H1 (cell line): ENCODE data around the gene GDPD3. TPM values are rescaled to one million over a fixed set of nuclear protein-coding genes. Genes with fewer than 3 reads are reported as not detected.

Experiments
- CTCF ChIA-PET: fragments of 300-600 bp; sonication (Branson Sonifier 250); formaldehyde crosslinking; loops from one replicate; lab custom pipeline; 2021; ENCODE audit not compliant: partially characterized antibody; lab: Charles Lee
- POLR2A ChIA-PET: fragments of 300-600 bp; sonication (Branson Sonifier 250); formaldehyde crosslinking; loops from one replicate; lab custom pipeline; 2021; ENCODE audit warnings: inconsistent platforms; ENCODE audit not compliant: partially characterized antibody; lab: Charles Lee
- DNase-seq, 2 experiments: peaks; one replicate each; pipeline versions ENCODE4 v3.0.0 to v3.0.0-alpha.2; 2010 to 2022; ENCODE audit warnings: low spot score in 2 of 2, low read depth in 1 of 2, mixed read lengths in 1 of 2
- FAIRE-seq: peaks from 2 replicates; lab custom pipeline; 2011; peaks lifted over from hg19 to GRCh38; lab: Jason Lieb, UNC
- H2AFZ ChIP-seq: 2 replicates; pipeline ENCODE4 v1.8.1; 2012; ENCODE audit warnings: low read length, inconsistent platforms
- H2AK5ac ChIP-seq: 2 replicates; pipeline ENCODE4 v1.6.1; 2013; ENCODE audit warnings: low read depth, low read length
- H2BK120ac ChIP-seq: replicated peaks from 2 replicates; pipeline ENCODE3; 2013; ENCODE audit warnings: low read depth, low read length, inconsistent platforms
- H2BK12ac ChIP-seq: 2 replicates; pipeline ENCODE4 v1.6.1; 2013; ENCODE audit warnings: low read depth, low read length
- H2BK15ac ChIP-seq: 2 replicates; pipeline ENCODE4 v1.6.1; 2013; ENCODE audit warnings: low read length
- H2BK20ac ChIP-seq: 2 replicates; pipeline ENCODE4 v1.6.1; 2013; ENCODE audit warnings: low read length
- H2BK5ac ChIP-seq: 2 replicates; pipeline ENCODE4 v1.6.1; 2013; ENCODE audit warnings: low read depth, low read length
- H3K14ac ChIP-seq: 2 replicates; pipeline ENCODE4 v1.6.1; 2013; ENCODE audit warnings: inconsistent platforms; ENCODE audit not compliant: insufficient read length
- H3K18ac ChIP-seq: 2 replicates; pipeline ENCODE4 v1.6.1; 2013; ENCODE audit warnings: low read length; ENCODE audit errors: extremely low read depth
- H3K23ac ChIP-seq: 2 replicates; pipeline ENCODE4 v1.6.1; 2013; ENCODE audit warnings: inconsistent platforms; ENCODE audit not compliant: insufficient read length
- H3K23me2 ChIP-seq: 2 replicates; pipeline ENCODE4 v1.6.1; 2013; ENCODE audit warnings: low read depth, low read length
- H3K27ac ChIP-seq: 2 replicates; pipeline ENCODE4 v1.6.1; 2011; ENCODE audit warnings: low read depth, low read length, inconsistent platforms
- H3K27me3 ChIP-seq, 4 experiments: replicated peaks in 1 of 4; 1 replicate in 1 of 4; 2 replicates in 3 of 4; pipeline versions ENCODE4 v1.6.1 to v1.8.1; 2011 to 2013; ENCODE audit warnings: low read length in 3 of 4, mild to moderate bottlenecking in 3 of 4, inconsistent platforms in 2 of 4, mixed read lengths in 2 of 4, moderate library complexity in 1 of 4; ENCODE audit not compliant: control insufficient read depth in 3 of 4, insufficient read depth in 3 of 4; ENCODE audit errors: extremely low read depth in 1 of 4
- H3K36me3 ChIP-seq, 4 experiments: 2 replicates each; pipeline versions ENCODE4 v1.6.1 to v1.8.1; 2011 to 2013; ENCODE audit warnings: mild to moderate bottlenecking in 4 of 4, low read length in 3 of 4, moderate library complexity in 2 of 4, control low read depth in 1 of 4, inconsistent platforms in 1 of 4; ENCODE audit not compliant: insufficient read depth in 4 of 4, control insufficient read depth in 2 of 4
- H3K4ac ChIP-seq: replicated peaks from 2 replicates; pipeline ENCODE3; 2013; ENCODE audit warnings: low read length, low read depth, mixed read lengths, inconsistent platforms; ENCODE audit not compliant: insufficient read length
- H3K4me1 ChIP-seq, 4 experiments: replicated peaks in 1 of 4; 1 replicate in 1 of 4; 2 replicates in 3 of 4; pipeline versions ENCODE4 v1.6.1 to v1.8.1; 2011 to 2013; ENCODE audit warnings: low read length in 3 of 4, inconsistent platforms in 2 of 4, mixed read lengths in 1 of 4; ENCODE audit not compliant: insufficient read depth in 4 of 4, control insufficient read depth in 3 of 4
- H3K4me2 ChIP-seq, 2 experiments: 2 replicates each; pipeline versions ENCODE4 v1.6.1 to v1.8.1; 2011 to 2013; ENCODE audit warnings: low read depth in 2 of 2, low read length in 2 of 2, control low read depth in 1 of 2, inconsistent platforms in 1 of 2, mild to moderate bottlenecking in 1 of 2; ENCODE audit not compliant: insufficient read depth in 1 of 2
- H3K4me3 ChIP-seq, 4 experiments: fragments of 200-600, 300-600 bp in 1 of 4; sonication (generic), shearing (Covaris generic), sonication (Bioruptor Twin) in 1 of 4; 2 replicates each; pipeline versions ENCODE4 v1.5.1 to v1.8.1; 2011 to 2016; ENCODE audit warnings: low read length in 4 of 4, low read depth in 3 of 4, control low read depth in 2 of 4, inconsistent platforms in 2 of 4, mild to moderate bottlenecking in 2 of 4, mixed read lengths in 1 of 4, moderate library complexity in 1 of 4; ENCODE audit not compliant: insufficient read depth in 2 of 4; ENCODE audit errors: extremely low read depth in 1 of 4
- H3K56ac ChIP-seq: replicated peaks from 2 replicates; pipeline ENCODE3; 2013; ENCODE audit warnings: low read depth, mild to moderate bottlenecking, mixed read lengths, low read length, inconsistent platforms; ENCODE audit not compliant: insufficient read length
- H3K79me1 ChIP-seq: 2 replicates; pipeline ENCODE4 v1.6.1; 2013; ENCODE audit warnings: low read depth, low read length, control low read depth
- H3K79me2 ChIP-seq, 2 experiments: 2 replicates each; pipeline versions ENCODE4 v1.6.1 to v1.8.1; 2012 to 2013; ENCODE audit warnings: low read length in 2 of 2, mild to moderate bottlenecking in 2 of 2, inconsistent platforms in 1 of 2; ENCODE audit not compliant: insufficient read depth in 2 of 2, control insufficient read depth in 1 of 2
- H3K9ac ChIP-seq, 4 experiments: replicated peaks in 1 of 4; 1 replicate in 1 of 4; 2 replicates in 3 of 4; pipeline versions ENCODE4 v1.6.1 to v1.8.1; 2011 to 2013; ENCODE audit warnings: low read depth in 3 of 4, low read length in 3 of 4, control low read depth in 2 of 4, mild to moderate bottlenecking in 2 of 4, moderate library complexity in 2 of 4, inconsistent platforms in 1 of 4; ENCODE audit errors: extremely low read depth in 1 of 4
- H3K9me3 ChIP-seq, 2 experiments: 2 replicates each; pipeline versions ENCODE4 v1.6.1 to v1.8.1; 2012 to 2013; ENCODE audit warnings: mild to moderate bottlenecking in 2 of 2, moderate library complexity in 2 of 2, control low read depth in 1 of 2, inconsistent platforms in 1 of 2, low read depth in 1 of 2, low read length in 1 of 2, mixed read lengths in 1 of 2; ENCODE audit not compliant: insufficient read depth in 2 of 2
- H4K20me1 ChIP-seq, 2 experiments: replicated peaks in 1 of 2; 2 replicates each; pipeline versions ENCODE3 to v1.8.1; 2011 to 2013; ENCODE audit warnings: inconsistent platforms in 2 of 2, low read length in 2 of 2, mild to moderate bottlenecking in 1 of 2; ENCODE audit not compliant: insufficient read depth in 2 of 2, control insufficient read depth in 1 of 2
- H4K5ac ChIP-seq: 2 replicates; pipeline ENCODE4 v1.6.1; 2013; ENCODE audit warnings: low read length, low read depth, mixed read lengths, inconsistent platforms; ENCODE audit not compliant: insufficient read length
- H4K8ac ChIP-seq: 2 replicates; pipeline ENCODE4 v1.8.0; 2013; ENCODE audit warnings: mild to moderate bottlenecking, moderate library complexity, low read length, inconsistent platforms; ENCODE audit not compliant: insufficient read depth; ENCODE audit errors: extremely low read depth
- H4K91ac ChIP-seq: replicated peaks from 2 replicates; pipeline ENCODE3; 2013; ENCODE audit warnings: low read length, mixed read lengths, inconsistent platforms; ENCODE audit not compliant: insufficient read length
- ASH2L ChIP-seq: fragments of 200-600, 300-600 bp; sonication (generic); IDR thresholded peaks from one replicate; pipeline ENCODE4 v1.7.1; 2017; ENCODE audit warnings: low read length
- ATF3 ChIP-seq: IDR thresholded peaks from 2 replicates; pipeline ENCODE4 v1.6.1; 2011; ENCODE audit warnings: low read depth, mild to moderate bottlenecking, low read length; ENCODE audit not compliant: insufficient read depth
- E2F6 ChIP-seq: IDR thresholded peaks from 2 replicates; pipeline ENCODE4 v1.6.1; 2012; ENCODE audit warnings: inconsistent platforms
- HDAC2 ChIP-seq, 2 experiments: fragments of 300-600 bp in 1 of 2; sonication (generic) in 1 of 2; IDR thresholded peaks; 2 replicates each; pipeline ENCODE4 v1.6.1; 2011 to 2012; ENCODE audit warnings: low read depth in 2 of 2, low read length in 2 of 2, mild to moderate bottlenecking in 2 of 2, moderate library complexity in 2 of 2, borderline replicate concordance in 1 of 2, inconsistent platforms in 1 of 2
- JUND ChIP-seq: IDR thresholded peaks from 2 replicates; pipeline ENCODE4 v1.6.1; 2011; ENCODE audit warnings: mild to moderate bottlenecking, improper control_type of control experiment, low read length
- MAFK ChIP-seq: IDR thresholded peaks from 2 replicates; pipeline ENCODE4 v1.6.1; 2012; ENCODE audit warnings: low read depth, mild to moderate bottlenecking, improper control_type of control experiment, low read length
- NRF1 ChIP-seq: IDR thresholded peaks from 2 replicates; pipeline ENCODE4 v1.6.1; 2011; ENCODE audit warnings: mild to moderate bottlenecking, low read depth, low read length, improper control_type of control experiment
- RFX5 ChIP-seq: IDR thresholded peaks from 2 replicates; pipeline ENCODE4 v1.6.1; 2011; ENCODE audit warnings: low read depth, low read length, improper control_type of control experiment, borderline replicate concordance
- SIX5 ChIP-seq: IDR thresholded peaks from 2 replicates; pipeline ENCODE4 v1.6.1; 2011; ENCODE audit warnings: mild to moderate bottlenecking, low read depth, low read length
- SP1 ChIP-seq: IDR thresholded peaks from 2 replicates; pipeline ENCODE4 v1.6.1; 2011; ENCODE audit warnings: low read depth, low read length
- SUZ12 ChIP-seq: fragments of 200-600 bp; sonication (generic); IDR thresholded peaks from 2 replicates; pipeline ENCODE4 v1.6.1; 2012; ENCODE audit warnings: mild to moderate bottlenecking, inconsistent platforms, low read length, moderate library complexity, mixed read lengths
- WGBS, 2 experiments: shearing (Covaris generic) in 1 of 2; methylation state at CpG; one replicate each; pipeline versions ENCODE4 v1.1.6 to v1.1.7; 2013 to 2015; ENCODE audit warnings: low lambda C conversion rate in 2 of 2, mixed read lengths in 2 of 2, inconsistent platforms in 1 of 2, low coverage in 1 of 2, missing lambda C conversion rate in 1 of 2; ENCODE audit not compliant: insufficient replicate concordance in 2 of 2, insufficient coverage in 1 of 2, insufficient read length in 1 of 2; ENCODE audit errors: extremely low coverage in 1 of 2, missing lambda C conversion rate in 1 of 2; 5-methylcytosine and 5-hydroxymethylcytosine counted together
- polyA plus RNA-seq, 7 experiments: library from polyadenylated mRNA; depleted of rRNA in 3 of 7; stranded (reverse) in 5 of 7; unstranded in 2 of 7; fragments of >200 nt in 5 of 7; fragments of 200-250 nt in 2 of 7; gene quantifications; 1 replicate in 5 of 7; 2 replicates in 1 of 7; 4 replicates in 1 of 7; pipeline versions ENCODE4 v1.2.1 to v1.2.3, GENCODE V29; 2011 to 2013; ENCODE audit warnings: missing spikeins in 2 of 7, mixed read lengths in 2 of 7
- total RNA-seq: library from RNA; stranded (reverse); fragmentation: NEBNext Ultra II Directional; extraction: Animal tissue kit (Norgen Biotek cat#: 25700); gene quantifications from 2 replicates; pipeline ENCODE4 v1.2.1, GENCODE V29; 2021

GDPD3 gene
- total and polyA plus RNA-seq, 2 of the 8 experiments (the other 6 are each of a cell fraction or from before 2014, with no cell fraction given) = 0.20 TPM; not detected in 1

DNA sequence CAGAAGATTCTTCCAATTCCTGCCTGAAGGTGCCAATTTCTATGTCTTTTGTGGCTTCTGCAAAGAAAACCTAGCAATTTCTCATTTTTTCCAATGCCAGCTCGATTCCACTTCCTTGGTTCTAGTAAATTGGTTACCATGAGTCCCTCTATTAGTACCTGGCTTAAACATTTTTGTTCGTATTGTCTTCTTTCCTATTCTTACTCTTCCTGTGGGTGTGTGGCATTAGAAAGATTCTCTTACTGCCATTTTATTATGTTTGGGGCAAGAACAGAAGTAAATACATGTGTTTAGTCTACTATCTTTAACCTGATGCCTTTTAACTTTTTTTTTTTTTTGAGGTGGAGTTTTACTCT lies 30.0 kb upstream of the GDPD3 start:
- Histone ChIP-seq H3K79me1 (no peaks in the 10 kb centered on the region), H4K8ac (no peak overlapping the region), H4K20me1 (no peaks in the 10 kb centered on the region), H3K4me2 (no peak overlapping the region), H2BK15ac (no peak overlapping the region), H4K5ac (no peak overlapping the region), H3K4ac (no peak overlapping the region), H2BK120ac (no peak overlapping the region), H4K91ac (no peak overlapping the region), H2BK5ac (no peak overlapping the region), H3K36me3 (no peaks in the 10 kb centered on the region), H3K27ac (no peak overlapping the region), H3K4me3 (no peak overlapping the region), H3K23ac (no peak overlapping the region), H3K9ac (no peak overlapping the region), H3K79me2 (no peaks in the 10 kb centered on the region), H3K56ac (no peak overlapping the region), H2AK5ac (no peak overlapping the region), H3K14ac (no peak overlapping the region), H3K23me2 (no peaks in the 10 kb centered on the region), H3K9me3 (no peaks in the 10 kb centered on the region), H3K18ac (no peak overlapping the region), H2AFZ (no peak overlapping the region), H3K27me3 (no peaks in the 10 kb centered on the region), H2BK20ac (no peak overlapping the region), H3K4me1 (no peaks in the 10 kb centered on the region), H2BK12ac (no peak overlapping the region)
- no peak for TF ChIP-seq E2F6
- no peak for TF ChIP-seq SP1
- TF ChIP-seq RFX5 = no peak
- no peak for TF ChIP-seq NRF1
- no peak for TF ChIP-seq MAFK
- no peak for TF ChIP-seq SUZ12
- no peak for TF ChIP-seq HDAC2 (IDR thresholded peaks at IDR 0.05; ENCODE audit: borderline replicate concordance in 1 of 2, low read depth in 2 of 2, low read length in 2 of 2)
- no peak for TF ChIP-seq ATF3
- no peak for TF ChIP-seq JUND
- no peak for TF ChIP-seq ASH2L
- no peak for TF ChIP-seq SIX5
- WGBS, 2 experiments = 71% methylated on average over 2 of the region's 2 CpGs; no CpG with 5 or more reads in 1 of the 2 experiments
- FAIRE-seq (no peak), DNase-seq (no peak)
- CTCF ChIA-PET = interaction anchor here (0.6 to 1.7 kb wide), 6 partner anchors 31 to 486 kb away, joined by 3 to 7 read pairs (median 4); no protein-coding TSS in a partner anchor
- POLR2A ChIA-PET = no interaction called here
